ENCODE measurements around the gene EXOG.

The EXOG gene

DNA sequence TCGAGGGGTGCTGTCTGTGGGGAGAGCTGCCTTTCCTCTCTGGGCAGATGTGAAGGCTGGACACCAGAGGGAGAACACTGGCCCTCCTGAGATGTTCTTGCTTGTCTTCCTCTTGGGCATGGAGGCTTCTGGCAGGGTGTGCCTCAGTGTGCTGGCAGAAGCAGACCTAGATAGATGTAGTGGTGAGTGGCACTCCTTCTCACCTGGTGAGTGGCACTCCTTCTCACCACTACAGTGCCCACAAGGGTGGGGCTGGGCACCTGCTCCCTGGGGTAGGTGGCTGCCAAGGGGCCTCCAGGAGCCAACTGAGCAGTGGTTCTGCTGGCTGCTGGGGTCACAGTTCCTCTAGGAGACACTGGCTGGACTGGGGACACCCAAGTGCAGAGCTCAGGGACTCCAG is 23.8 kb upstream of the EXOG start:
- no peak for DNase-seq (ENCODE audit: low read depth in 3 of 3)

DNA sequence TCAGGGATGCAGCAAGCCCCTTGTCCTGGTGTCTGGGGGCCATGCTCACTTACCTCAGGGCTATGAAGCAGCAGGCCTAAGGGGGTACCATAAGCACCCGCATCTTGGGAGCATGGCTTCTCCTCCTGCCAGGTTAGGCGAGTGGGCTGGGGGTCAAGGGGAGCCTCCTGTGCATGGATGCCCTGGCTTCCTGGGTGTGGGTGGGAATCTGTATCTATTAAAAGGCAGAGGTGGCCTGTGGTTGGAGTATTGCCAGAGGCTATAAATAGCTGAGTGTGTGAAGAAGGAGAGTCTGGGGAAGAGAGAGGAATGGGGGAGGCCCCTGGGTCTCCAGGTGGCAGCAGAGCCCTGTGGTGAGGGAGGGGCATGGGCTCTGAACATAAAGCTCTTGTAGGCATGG is 22.9 kb upstream of the EXOG start:
- DNase-seq (ENCODE audit: low read depth in 3 of 3), result no peak

DNA sequence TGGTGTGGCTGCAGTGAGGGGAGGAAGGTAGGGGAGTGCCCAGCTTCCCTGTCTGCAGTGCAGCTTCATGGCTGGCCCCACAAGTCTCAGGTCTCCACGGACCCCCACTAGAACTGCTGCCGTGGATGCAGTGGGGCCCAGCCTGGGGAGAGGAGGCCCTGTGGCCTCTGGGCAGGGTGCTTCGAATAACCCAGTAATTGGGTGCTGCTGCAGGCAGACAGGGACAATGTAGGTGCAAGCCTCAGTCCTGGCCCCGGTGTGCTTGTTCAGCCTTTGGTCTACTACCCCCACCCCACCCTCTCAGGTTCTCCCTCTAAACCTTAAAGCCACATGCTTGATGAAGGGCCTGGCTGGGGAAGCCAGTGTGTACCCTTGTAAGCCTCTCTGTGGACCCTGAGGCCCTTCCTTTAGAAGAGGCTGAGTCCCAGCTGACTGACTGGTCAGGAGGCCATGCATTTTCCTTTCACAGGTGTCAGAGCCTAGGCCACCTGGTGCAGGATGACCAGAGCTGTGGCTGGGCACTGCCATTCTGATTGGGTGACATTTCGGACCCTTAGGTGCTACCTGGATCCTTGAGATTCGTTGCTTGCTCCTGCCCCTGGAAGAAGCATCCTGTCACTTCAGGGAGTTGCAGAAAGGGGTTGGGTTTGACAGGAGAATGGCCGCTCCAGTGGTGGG is 21.1 kb upstream of the EXOG start:
- DNase-seq (ENCODE audit: low read depth in 3 of 3), result no peak

DNA sequence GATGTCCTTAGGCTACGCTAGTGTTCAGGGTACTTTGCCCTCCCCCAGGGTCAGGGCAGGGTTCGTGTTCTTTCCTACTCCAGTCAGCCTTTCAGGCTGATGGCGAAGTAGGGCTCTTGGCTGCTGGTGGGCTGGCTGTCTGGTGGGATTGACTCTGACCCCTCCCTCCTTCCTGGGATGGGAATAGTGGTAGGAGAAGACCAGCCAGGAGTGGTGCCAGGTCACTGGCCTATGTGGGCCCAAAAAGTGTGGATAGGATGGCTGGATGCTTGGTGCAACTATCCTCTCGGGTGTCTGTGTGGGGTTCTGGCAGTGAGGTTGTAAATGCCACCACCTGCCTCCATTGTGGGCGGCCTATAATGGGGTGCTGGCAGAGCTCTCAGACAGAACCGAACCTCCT is 20.4 kb upstream of the EXOG start:
- no peak for DNase-seq (ENCODE audit: low read depth in 3 of 3)

DNA sequence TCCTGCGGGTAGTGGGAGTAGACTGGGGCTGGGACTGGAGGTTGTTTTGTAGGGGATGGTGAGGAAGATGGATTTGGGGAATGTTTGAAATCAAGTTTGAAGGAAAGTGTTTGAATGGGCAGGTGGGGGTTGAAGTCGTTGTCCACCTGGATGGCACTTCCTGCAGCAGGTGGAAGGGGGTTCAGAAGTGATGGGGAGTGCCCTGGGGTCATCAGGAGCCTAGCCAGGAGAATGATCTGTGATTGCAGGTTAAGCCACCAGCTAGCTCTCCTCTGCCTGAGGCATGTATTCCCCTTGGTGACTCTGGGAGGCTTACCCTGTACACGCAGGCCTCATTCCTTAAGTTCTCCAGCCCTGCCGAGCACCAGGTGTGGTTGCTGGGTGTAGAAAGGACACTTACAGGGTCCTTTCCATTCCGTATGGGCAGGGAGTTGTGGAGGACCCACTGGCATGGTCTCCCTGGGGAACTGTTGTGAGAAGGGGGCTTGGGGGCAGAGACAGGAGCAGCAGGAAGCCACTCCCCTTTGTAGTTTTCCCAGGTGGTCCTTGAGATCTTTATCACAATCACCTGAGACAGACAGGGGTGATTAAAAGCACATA is 19.9 kb upstream of the EXOG start:
- no peak for DNase-seq (ENCODE audit: low read depth in 3 of 3)

DNA sequence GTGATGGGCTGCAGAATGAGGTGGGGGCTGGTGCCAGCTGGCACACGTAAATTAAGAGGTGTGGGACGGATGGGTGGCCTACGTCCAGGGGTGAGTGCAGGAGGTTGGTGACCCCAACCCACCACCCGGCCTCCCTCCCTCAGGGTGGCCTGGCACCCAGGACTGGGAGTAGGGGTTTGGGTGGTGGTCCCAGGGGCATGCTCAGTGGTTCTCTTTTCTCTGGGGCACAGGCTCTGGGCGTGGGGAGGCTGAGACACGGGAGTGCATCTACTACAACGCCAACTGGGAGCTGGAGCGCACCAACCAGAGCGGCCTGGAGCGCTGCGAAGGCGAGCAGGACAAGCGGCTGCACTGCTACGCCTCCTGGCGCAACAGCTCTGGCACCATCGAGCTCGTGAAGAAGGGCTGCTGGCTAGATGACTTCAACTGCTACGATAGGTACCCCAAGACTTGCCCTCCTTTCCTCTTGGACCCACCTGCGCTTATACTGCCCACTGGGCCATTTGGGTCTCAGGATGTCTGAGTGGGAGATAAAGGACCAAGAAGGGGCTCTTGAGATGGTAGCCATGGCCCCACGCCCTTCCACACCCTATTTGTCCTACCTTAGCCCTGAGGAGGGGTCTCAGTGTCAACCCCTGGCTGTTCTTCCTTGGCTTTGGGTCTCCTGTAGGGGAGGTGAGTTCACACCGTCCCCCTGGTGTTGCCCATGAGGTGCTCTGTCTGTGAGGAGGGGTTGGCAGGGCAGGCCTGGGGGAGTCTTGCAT is 18.9 kb upstream of the EXOG start:
- DNase-seq (ENCODE audit: low read depth in 3 of 3), result no peak

DNA sequence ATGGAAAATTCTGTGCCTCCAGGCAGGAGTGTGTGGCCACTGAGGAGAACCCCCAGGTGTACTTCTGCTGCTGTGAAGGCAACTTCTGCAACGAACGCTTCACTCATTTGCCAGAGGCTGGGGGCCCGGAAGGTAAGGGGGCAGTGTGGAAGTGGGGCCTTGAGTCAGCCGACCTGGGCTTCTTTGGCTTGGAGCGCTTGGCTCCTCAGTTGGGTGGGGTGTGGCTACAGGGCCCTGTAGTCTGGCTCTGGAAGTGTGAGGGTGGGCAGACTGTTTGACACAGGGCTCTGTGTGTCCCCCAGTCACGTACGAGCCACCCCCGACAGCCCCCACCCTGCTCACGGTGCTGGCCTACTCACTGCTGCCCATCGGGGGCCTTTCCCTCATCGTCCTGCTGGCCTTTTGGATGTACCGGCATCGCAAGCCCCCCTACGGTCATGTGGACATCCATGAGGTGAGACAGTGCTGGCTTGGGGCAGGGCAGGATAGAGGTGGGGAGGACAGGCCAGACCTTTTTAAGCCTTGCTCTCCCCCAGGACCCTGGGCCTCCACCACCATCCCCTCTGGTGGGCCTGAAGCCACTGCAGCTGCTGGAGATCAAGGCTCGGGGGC is 18.2 kb upstream of the EXOG start:
- DNase-seq (ENCODE audit: low read depth in 3 of 3), result no peak

DNA sequence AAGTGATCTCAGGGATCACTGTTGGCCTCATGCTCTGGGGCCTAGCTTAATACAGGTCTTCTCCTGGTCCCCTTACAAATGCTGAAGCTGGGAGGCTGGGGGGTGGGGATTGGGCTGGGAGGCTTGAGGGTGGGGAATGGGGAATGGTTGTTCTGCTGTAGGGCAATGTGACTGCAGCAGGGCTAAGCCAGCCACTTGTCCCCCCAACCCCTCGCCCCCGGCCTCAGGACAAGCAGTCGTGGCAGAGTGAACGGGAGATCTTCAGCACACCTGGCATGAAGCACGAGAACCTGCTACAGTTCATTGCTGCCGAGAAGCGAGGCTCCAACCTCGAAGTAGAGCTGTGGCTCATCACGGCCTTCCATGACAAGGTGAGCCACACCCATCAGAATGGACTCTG is 17.2 kb upstream of the EXOG start:
- no peak for DNase-seq (ENCODE audit: low read depth in 3 of 3)

DNA sequence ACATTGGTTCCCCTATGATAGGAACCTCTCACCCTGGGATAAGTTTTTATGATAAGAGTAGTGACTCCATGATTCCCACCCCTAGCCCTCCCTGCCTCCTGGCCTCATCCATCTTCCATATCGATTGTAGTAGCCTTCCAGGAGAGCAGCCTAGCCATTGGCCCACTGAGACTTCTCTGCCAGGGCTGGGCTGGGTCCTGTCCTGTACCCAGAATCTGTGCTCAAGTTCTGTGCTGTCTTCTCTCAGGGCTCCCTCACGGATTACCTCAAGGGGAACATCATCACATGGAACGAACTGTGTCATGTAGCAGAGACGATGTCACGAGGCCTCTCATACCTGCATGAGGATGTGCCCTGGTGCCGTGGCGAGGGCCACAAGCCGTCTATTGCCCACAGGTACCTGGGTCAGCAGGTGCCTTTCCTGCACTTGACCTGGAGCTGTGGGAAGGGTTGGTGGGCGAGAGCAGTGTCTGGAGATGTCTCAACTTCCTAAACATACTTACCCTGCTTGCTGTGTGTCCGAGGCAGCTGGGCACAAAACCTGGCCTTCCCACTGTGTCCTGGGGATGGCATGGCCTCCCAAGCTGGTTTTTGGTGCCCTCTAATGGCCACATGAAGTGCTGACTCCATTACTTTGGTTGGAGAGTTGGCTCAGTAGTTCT is 16.6 kb upstream of the EXOG start:
- DNase-seq (ENCODE audit: low read depth in 3 of 3), result no peak

DNA sequence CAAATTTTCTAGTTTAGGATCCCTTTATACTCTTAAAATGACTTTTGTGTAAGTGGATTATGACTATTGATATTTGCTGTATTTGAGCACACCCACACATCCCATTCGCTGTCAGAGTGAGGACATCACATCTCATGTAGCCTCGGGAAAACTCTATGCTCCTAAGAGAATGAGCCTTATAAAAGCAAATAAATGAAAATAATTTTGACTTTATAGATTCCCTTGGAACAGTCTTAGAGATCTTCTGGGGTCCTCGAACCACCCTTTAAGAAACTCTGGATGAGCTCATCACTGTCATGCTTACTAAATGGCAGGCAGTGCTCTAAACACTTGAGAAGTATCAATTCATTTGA is 16.1 kb upstream of the EXOG start:
- no peak for DNase-seq (ENCODE audit: low read depth in 3 of 3)

DNA sequence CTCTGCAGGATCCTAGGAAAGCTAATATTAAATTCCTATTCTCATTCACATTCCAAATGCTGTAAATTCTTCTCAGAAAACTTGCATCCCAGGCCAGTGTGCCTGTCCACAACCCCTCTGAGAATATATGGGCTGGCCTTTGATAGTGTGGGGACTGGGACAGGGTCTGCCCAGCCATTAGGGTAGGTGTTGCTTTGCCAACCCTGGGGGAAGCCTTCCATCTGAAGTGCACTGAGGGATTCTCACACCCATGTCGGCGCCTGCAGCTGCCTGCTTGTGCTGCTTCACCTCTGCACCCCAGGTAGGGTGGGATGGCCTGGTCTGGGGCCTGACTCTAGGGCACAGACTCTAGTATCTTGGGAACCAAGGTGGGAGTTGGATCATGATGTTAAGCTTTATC is 15.2 kb upstream of the EXOG start:
- no peak for DNase-seq (ENCODE audit: low read depth in 3 of 3)

DNA sequence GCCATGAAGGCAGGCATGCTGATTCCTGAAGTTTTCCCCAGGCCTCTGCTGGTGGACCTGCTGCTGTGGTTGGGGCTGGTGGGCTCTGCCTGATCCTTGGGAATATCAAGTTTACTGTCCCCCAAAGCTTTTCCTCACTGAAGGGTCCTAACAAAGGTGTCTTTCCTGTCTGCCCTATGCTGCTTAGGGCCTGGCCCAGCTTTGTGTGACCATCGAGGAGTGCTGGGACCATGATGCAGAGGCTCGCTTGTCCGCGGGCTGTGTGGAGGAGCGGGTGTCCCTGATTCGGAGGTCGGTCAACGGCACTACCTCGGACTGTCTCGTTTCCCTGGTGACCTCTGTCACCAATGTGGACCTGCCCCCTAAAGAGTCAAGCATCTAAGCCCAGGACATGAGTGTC is 13.2 kb upstream of the EXOG start:
- no peak for DNase-seq (ENCODE audit: low read depth in 3 of 3)

DNA sequence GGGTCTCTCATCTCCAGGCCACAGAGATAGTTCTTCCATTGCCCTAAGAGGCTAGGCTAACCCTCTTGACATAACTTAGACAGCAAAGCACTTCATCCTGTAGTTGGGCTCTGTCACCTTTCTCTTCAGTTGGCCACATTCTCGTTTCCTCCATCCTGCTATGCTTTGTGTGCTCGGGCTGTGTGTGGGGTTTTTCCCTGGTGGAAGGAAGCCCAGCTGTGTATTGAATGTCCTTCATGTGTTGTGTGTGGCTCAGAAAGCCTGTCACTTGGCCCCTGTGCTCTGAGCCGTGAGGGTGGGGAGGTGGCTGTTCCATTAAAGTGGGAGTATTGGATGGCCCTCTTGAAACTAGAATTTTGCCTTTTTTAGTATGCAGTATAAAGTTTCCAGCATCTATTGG is 8.8 kb upstream of the EXOG start:
- no peak for DNase-seq (ENCODE audit: low read depth in 3 of 3)

DNA sequence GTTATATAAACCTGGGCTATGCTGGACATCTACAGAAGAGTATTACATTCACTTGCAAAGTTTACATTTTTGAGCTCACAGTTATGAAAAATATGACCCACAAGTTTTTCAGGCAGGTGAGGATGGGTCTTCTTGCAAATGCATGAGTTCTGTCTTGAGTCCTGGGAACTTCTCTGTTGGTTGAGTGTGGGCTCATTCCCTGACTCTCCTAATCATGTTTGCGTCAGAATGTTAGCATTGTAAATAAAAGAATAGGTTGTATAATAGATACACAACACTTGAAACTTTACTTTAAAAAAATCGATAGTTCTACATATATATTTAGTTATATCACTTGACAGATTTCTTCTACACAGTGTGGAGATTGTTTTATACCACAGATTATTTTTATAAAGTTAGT is 7.2 kb upstream of the EXOG start:
- DNase-seq (ENCODE audit: low read depth in 3 of 3), result no peak

DNA sequence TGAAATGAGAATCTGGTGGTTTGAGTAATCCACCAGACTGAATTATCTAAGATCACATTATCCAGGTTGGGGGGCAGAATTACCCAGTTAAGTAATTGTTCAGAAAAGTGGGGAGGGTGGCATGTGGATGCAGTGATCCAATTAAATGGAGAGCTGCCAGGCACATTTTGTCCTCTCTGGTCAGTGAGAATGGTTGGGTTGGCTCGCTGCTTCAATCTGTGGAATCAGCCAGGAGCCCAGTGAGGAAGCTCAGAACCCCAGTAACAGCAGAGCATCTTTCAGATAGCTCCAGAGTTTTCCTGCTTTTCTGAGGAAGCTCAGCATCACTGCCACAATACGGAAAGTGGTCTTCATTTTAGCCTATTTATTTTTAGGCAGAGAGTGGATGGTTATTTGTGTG is 6.4 kb upstream of the EXOG start:
- no peak for DNase-seq (ENCODE audit: low read depth in 3 of 3)

DNA sequence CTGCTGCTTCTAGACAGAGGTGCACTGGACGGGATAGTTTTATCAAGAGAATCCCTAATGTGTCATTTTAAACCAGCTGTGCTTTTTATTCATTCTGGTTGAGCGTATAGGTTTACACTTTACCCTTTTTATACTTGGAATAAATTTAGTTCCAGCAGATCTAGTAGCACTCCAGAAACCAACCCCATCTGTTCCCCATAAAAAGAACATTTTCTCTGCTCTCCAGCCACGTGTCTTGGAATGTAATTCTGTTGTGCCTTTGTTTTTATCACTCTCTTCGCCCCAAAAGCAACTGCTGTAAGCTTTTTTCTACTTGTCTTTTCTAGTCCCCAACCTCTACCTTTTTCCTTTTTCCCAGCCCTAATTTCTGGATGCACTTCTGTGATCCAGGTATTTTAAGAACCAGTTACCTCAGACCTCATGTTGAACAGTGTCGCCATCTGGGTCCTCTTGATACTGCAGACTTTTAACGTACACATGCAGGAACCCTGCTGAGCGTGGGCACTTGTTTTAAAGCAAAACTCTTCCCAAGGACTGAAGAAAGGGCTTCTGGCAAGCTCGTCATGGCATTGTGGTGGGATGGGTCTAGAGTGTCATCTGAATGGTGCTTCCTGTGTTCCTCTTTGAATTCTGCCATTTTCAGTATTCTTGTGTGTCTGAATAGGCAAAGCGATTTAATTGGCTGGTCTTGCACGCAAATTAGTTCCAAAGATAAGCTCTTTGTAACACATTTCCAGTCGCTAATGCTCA is 5.7 kb upstream of the EXOG start:
- DNase-seq (ENCODE audit: low read depth in 3 of 3), result no peak

DNA sequence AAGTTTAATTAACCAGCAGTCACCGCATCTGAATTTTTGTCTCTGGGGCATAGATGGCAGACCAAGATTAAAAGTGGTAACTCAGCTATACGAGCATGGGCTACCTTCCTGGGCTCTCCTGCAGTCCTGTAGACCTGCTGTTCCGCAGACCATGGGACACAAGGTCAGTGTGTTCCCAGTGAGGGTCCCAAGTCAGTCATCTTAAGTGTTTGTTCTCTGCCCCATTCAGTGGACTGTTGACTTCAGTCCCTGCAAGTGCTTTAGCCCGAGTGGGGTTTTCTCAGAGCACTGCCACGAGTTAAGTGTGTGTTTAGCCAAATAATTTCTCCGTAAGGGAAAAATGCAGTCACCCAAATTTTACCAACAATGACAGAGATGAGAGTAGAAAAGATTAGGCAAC is 4.9 kb upstream of the EXOG start:
- DNase-seq (ENCODE audit: low read depth in 3 of 3), result no peak

DNA sequence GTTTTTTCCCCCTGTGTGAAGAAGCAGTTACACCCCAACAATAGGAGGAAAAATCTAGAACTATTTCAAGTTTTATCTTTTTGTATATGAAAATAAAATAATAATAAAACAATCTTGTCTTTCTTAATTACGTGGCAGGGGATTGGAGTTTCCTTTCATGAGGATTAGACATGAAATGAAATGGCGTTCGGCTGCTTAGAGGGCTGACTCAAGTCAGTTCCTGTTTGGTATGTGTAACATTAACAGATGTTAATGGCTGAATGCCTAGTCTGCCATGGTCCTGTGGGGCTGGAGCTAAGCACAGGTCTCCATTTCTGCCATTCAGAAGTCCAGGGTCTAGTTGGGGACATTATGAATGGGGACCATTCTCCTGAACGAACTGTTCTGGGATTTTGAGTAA is 3.1 kb upstream of the EXOG start:
- DNase-seq (ENCODE audit: low read depth in 3 of 3), result no peak

DNA sequence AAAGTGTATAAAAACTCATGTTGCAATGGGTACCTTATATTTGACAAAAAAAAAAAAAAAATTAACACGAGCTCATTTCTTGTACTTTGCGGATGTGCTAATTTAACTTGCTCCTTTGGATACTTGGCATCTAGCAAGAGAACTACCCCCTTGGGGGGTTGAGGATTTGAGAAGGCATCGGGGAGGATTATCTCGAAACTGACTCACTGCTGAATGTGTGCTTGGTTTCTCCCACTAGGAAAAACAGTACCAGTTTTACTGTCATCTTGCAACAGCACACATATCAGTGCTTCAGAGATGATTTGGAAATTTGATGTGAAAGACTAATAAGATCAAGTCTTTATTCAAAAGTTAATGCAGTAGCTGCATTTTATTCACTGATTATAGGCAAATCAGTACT is 891 bp downstream of the EXOG start:
- DNase-seq (ENCODE audit: low read depth in 3 of 3), result no peak

DNA sequence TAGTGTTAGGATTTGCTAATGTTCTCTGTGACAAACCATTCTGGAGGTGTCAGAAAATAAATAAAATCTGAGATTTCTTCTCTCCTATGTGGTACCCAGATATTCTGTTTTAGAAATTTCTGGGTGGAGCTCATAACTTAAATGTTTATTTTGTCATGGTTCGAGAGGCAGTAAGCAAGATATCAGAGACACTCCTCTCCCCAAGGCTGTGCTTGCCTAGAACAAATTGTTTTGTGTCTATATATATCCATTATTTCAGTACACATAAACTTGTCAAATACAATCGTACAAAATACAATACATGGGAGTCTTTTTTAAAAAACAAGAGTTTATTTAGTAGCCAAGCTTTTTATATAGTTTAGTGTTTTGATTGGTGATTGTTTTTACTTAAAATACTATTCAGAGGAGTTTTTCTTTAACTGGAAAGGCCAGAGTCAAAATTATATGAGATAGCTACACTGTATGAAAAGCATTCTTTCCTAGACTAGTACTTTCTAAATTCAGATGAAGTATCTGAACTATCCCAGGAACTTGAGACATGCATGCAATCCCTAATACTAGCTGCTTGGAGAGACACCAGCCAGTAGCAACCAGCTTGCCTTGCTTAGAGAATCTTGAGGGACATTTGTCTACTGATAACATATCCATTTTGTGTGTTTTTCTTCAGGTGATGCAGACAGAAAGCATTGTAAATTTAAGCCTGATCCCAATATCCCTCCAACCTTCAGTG is 4.7 kb downstream of the EXOG start:
- DNase-seq (ENCODE audit: low read depth in 3 of 3), result no peak

DNA sequence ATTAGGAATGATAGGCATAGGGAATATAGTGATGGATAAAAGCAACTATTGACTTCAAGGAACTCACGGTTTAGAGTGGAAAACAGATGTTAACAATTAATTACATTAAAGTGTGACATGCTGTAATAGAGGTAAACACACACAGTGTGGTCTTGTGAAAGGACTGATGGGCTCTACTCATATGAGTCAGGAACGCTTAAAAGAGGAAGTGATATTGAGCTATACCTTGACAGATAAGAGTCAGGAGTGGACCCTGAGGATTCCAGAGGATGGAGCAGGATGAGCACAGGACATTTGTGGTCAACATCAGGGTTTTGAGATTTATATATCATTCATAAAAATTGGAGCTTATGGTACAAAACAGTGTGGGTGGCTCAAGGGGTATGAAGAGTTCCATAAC is 11.0 kb downstream of the EXOG start:
- DNase-seq (ENCODE audit: low read depth in 3 of 3), result no peak
